ENCODE data around the gene EML2. TPM values are rescaled to one million over a fixed set of nuclear protein-coding genes. Genes with fewer than 3 reads are reported as not detected.

Gene EML2
- total and polyA plus RNA-seq, 2 donors from 2014 or later: 36.6 to 93.8 TPM

GRCh38 chr19:45578861-45579260, 60.3 kb downstream of the EML2 start:
- no peak overlapping the region for H3K27ac ChIP-seq (ENCODE audit: low read depth in 2 of 2, low read length in 2 of 2)
- FAIRE-seq: no peak
- H3K4me1 ChIP-seq (ENCODE audit: control insufficient read depth in 2 of 3, insufficient read depth in 2 of 3, low read depth in 1 of 3, low read length in 3 of 3): peaks cover 4 to 34% (median 26%) of the 10 kb centered on the region in 3 donors

GRCh38 chr19:45577111-45577905, 61.9 kb downstream of the EML2 start:
- no peaks in the 10 kb centered on the region for H3K36me3 ChIP-seq (ENCODE audit: control insufficient read depth in 2 of 3, insufficient read depth in 3 of 3, low read length in 3 of 3)
- no peaks in the 10 kb centered on the region for H3K27me3 ChIP-seq (ENCODE audit: control insufficient read depth, insufficient read depth, low read length)
- no peaks in the 10 kb centered on the region for H3K9me3 ChIP-seq (ENCODE audit: control insufficient read depth in 2 of 3, insufficient read depth in 1 of 3, low read length in 3 of 3)
- intact Hi-C loops (cut with DNase I): no loop called here
- H3K4me1 ChIP-seq (ENCODE audit: control insufficient read depth in 2 of 3, insufficient read depth in 2 of 3, low read depth in 1 of 3, low read length in 3 of 3): peaks cover 4 to 34% (median 28%) of the 10 kb centered on the region in 3 donors
- DNase-seq: peak in 3 of 5 donors; percentile 61 to 69 (median 63)
- TF ChIP-seq CTCF (IDR thresholded peaks at IDR 0.05; ENCODE audit: borderline replicate concordance, extremely low read depth, insufficient read depth): no peak
- peak; percentile 15 for FAIRE-seq
- peak overlapping the region; percentile 53 to 89 for H3K27ac ChIP-seq (ENCODE audit: low read depth in 2 of 2, low read length in 2 of 2)
- peak overlapping the region in 1 of 3 donors; percentile 41 for H3K9ac ChIP-seq (ENCODE audit: low read length in 3 of 3)
- peak overlapping the region in 1 of 3 donors; percentile 22 for H3K4me3 ChIP-seq (ENCODE audit: low read length in 3 of 3)

More at GRCh38 chr19:45578861-45579260, 60.3 kb downstream of the EML2 start:
- intact Hi-C loops (cut with DNase I): no loop called here
- no peak overlapping the region for H3K4me3 ChIP-seq (ENCODE audit: low read length in 3 of 3)
- no peaks in the 10 kb centered on the region for H3K27me3 ChIP-seq (ENCODE audit: control insufficient read depth, insufficient read depth, low read length)
- H3K9ac ChIP-seq (ENCODE audit: low read length in 3 of 3): no peak overlapping the region
- DNase-seq: no peak
- no peaks in the 10 kb centered on the region for H3K36me3 ChIP-seq (ENCODE audit: control insufficient read depth in 2 of 3, insufficient read depth in 3 of 3, low read length in 3 of 3)
- TF ChIP-seq CTCF (IDR thresholded peaks at IDR 0.05; ENCODE audit: borderline replicate concordance, extremely low read depth, insufficient read depth): no peak
- no peaks in the 10 kb centered on the region for H3K9me3 ChIP-seq (ENCODE audit: control insufficient read depth in 2 of 3, insufficient read depth in 1 of 3, low read length in 3 of 3)

GRCh38 chr19:45576682-45577081, 62.5 kb downstream of the EML2 start:
- H3K27ac ChIP-seq (ENCODE audit: low read depth in 2 of 2, low read length in 2 of 2): peak overlapping the region; percentile 53 to 89
- no peaks in the 10 kb centered on the region for H3K9me3 ChIP-seq (ENCODE audit: control insufficient read depth in 2 of 3, insufficient read depth in 1 of 3, low read length in 3 of 3)
- no peaks in the 10 kb centered on the region for H3K27me3 ChIP-seq (ENCODE audit: control insufficient read depth, insufficient read depth, low read length)
- intact Hi-C loops (cut with DNase I): no loop called here
- H3K4me1 ChIP-seq (ENCODE audit: control insufficient read depth in 2 of 3, insufficient read depth in 2 of 3, low read depth in 1 of 3, low read length in 3 of 3): peaks cover 4 to 34% (median 28%) of the 10 kb centered on the region in 3 donors
- no peak for DNase-seq
- peak overlapping the region in 1 of 3 donors; percentile 41 for H3K9ac ChIP-seq (ENCODE audit: low read length in 3 of 3)
- no peak for TF ChIP-seq CTCF (IDR thresholded peaks at IDR 0.05; ENCODE audit: borderline replicate concordance, extremely low read depth, insufficient read depth)
- H3K4me3 ChIP-seq (ENCODE audit: low read length in 3 of 3): peak overlapping the region in 1 of 3 donors; percentile 22
- FAIRE-seq: no peak
- no peaks in the 10 kb centered on the region for H3K36me3 ChIP-seq (ENCODE audit: control insufficient read depth in 2 of 3, insufficient read depth in 3 of 3, low read length in 3 of 3)
